ENCODE results near the gene TMEM271.

The TMEM271 gene

DNA sequence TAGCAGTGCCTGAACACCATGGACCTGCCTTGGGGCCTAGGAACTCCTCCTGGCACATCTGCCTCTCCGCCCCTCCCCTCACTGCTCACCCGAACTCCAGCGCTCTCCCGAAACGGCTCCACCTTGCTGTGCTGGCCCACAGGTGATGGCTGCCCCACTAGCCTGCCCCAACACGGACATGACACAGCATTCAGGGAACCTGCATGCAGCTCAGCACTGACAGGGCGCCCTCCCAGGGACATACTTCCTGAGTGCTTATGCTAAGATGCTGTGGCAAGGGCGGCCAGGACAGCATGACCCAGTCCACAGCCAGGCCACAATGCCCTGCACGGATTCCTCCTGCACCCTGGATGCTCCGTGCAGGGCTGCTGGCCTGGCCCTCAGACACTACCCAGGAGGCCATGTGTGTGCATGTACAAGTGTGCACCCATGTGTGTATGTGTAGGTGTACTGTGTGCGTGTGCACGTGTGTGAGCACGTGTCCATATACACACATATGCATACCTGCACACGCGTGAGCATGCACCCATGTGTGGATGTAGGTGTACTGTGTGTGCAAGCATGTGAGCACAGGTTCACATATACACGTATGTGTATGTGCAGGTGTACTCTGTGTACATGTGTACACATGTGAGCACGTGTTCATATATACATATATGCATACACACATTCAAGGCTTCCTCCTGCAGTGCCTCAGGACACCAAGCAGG, 6.0 kb downstream of the TMEM271 start:
- no peaks in the 10 kb centered on the region for H3K36me3 ChIP-seq (ENCODE audit: control insufficient read depth, insufficient read depth, low read length)
- no peak overlapping the region for H4K8ac ChIP-seq (ENCODE audit: low read depth, low read length)
- no peak overlapping the region for H2AK5ac ChIP-seq (ENCODE audit: low read length)
- H2BK5ac ChIP-seq (ENCODE audit: low read length) = no peak overlapping the region
- no peaks in the 10 kb centered on the region for H3K4me1 ChIP-seq (ENCODE audit: control insufficient read depth, low read depth, low read length)
- DNase-seq = no peak
- H3K79me1 ChIP-seq (ENCODE audit: low read length) = no peaks in the 10 kb centered on the region
- no peak overlapping the region for H3K27ac ChIP-seq (ENCODE audit: low read depth, low read length)
- H3K23ac ChIP-seq (ENCODE audit: low read length) = no peak overlapping the region
- WGBS (ENCODE audit: extremely low coverage, insufficient coverage, low lambda C conversion rate) = no CpG with 5 or more reads among the region's 17 CpGs
- H3K79me2 ChIP-seq (ENCODE audit: control insufficient read depth, insufficient read depth, low read length) = no peaks in the 10 kb centered on the region
- H3K18ac ChIP-seq (ENCODE audit: low read length) = no peak overlapping the region
- H3K4ac ChIP-seq (ENCODE audit: low read depth, low read length) = no peak overlapping the region
- no peak overlapping the region for H3K4me3 ChIP-seq (ENCODE audit: low read length)
- peaks cover 20% of the 10 kb centered on the region for H3K27me3 ChIP-seq (ENCODE audit: insufficient read depth, low read length, poor library complexity)
- no peak overlapping the region for H3K9ac ChIP-seq (ENCODE audit: low read length)
- H2BK15ac ChIP-seq (replicated peaks; ENCODE audit: low read depth) = no peak overlapping the region
- H2BK120ac ChIP-seq (ENCODE audit: low read depth, low read length) = no peak overlapping the region
- no peak overlapping the region for H3K56ac ChIP-seq (ENCODE audit: low read length)
- H4K5ac ChIP-seq (ENCODE audit: low read length) = no peak overlapping the region
- H3K4me2 ChIP-seq (ENCODE audit: low read length) = no peak overlapping the region

DNA sequence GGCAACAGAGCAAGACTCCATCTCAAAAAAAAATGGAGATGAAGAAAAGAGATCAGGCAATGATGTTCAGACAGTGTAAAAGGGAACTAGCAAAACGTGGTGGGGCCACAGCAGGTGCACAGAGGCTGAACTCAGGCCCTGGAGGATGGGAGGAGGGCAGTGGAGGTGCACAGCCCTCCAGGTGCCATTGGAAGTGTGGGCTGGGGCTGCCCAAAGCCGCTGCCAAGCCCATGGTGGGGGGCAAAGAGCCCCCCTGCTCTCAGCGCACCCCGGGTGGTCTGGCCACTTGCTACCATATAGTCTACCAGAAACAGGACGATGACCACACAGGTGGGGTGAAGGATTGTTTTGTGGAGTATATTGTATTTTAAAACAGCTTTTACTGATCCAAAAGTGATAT, 7.1 kb downstream of the TMEM271 start:
- Histone ChIP-seq H3K18ac (ENCODE audit: low read length) (no peak overlapping the region), H2BK5ac (ENCODE audit: low read length) (no peak overlapping the region)
- WGBS (ENCODE audit: extremely low coverage, insufficient coverage, low lambda C conversion rate) = no CpG with 5 or more reads among the region's 5 CpGs

DNA sequence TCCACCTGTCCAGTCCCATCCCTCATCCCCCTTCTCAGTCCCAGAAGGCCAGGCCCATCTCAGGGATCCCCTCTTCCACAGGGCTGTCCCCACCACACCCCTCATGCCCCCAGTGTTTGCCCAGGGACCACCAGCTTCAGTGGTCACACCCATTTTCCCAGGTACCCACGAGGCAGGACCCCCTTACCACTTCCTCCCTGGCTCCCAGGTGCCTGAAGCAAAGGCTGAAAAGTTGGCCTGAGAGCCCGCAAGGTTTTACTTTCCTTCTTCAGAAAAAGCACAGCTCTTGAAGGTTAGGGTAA, 7.8 kb downstream of the TMEM271 start:
- Histone ChIP-seq H3K4me1 (ENCODE audit: control insufficient read depth, low read depth, low read length) (no peaks in the 10 kb centered on the region), H3K36me3 (ENCODE audit: control insufficient read depth, insufficient read depth, low read length) (no peaks in the 10 kb centered on the region), H3K4ac (ENCODE audit: low read depth, low read length) (no peak overlapping the region), H3K27me3 (ENCODE audit: insufficient read depth, low read length, poor library complexity) (peaks cover 7% of the 10 kb centered on the region), H2BK5ac (ENCODE audit: low read length) (no peak overlapping the region), H3K79me2 (ENCODE audit: control insufficient read depth, insufficient read depth, low read length) (no peaks in the 10 kb centered on the region), H3K27ac (ENCODE audit: low read depth, low read length) (no peak overlapping the region), H4K8ac (ENCODE audit: low read depth, low read length) (no peak overlapping the region), H2BK120ac (ENCODE audit: low read depth, low read length) (no peak overlapping the region), H2AK5ac (ENCODE audit: low read length) (no peak overlapping the region), H3K56ac (ENCODE audit: low read length) (no peak overlapping the region), H3K4me3 (ENCODE audit: low read length) (no peak overlapping the region), H3K79me1 (ENCODE audit: low read length) (no peaks in the 10 kb centered on the region), H3K4me2 (ENCODE audit: low read length) (no peak overlapping the region), H3K23ac (ENCODE audit: low read length) (no peak overlapping the region), H4K5ac (ENCODE audit: low read length) (no peak overlapping the region), H3K18ac (ENCODE audit: low read length) (no peak overlapping the region), H2BK15ac (replicated peaks; ENCODE audit: low read depth) (no peak overlapping the region), H3K9ac (ENCODE audit: low read length) (no peak overlapping the region)
- WGBS (ENCODE audit: extremely low coverage, insufficient coverage, low lambda C conversion rate) = no CpG with 5 or more reads among the region's 2 CpGs
- DNase-seq = no peak

More for the DNA sequence above, 7.1 kb downstream of the TMEM271 start:
- no peaks in the 10 kb centered on the region for H3K36me3 ChIP-seq (ENCODE audit: control insufficient read depth, insufficient read depth, low read length)
- no peak overlapping the region for H2BK120ac ChIP-seq (ENCODE audit: low read depth, low read length)
- no peaks in the 10 kb centered on the region for H3K4me1 ChIP-seq (ENCODE audit: control insufficient read depth, low read depth, low read length)
- no peak overlapping the region for H3K23ac ChIP-seq (ENCODE audit: low read length)
- H2BK15ac ChIP-seq (replicated peaks; ENCODE audit: low read depth) = no peak overlapping the region
- H3K27ac ChIP-seq (ENCODE audit: low read depth, low read length) = no peak overlapping the region
- H4K5ac ChIP-seq (ENCODE audit: low read length) = no peak overlapping the region
- H3K27me3 ChIP-seq (ENCODE audit: insufficient read depth, low read length, poor library complexity) = peaks cover 11% of the 10 kb centered on the region
- DNase-seq = no peak
- no peak overlapping the region for H2AK5ac ChIP-seq (ENCODE audit: low read length)
- no peak overlapping the region for H3K56ac ChIP-seq (ENCODE audit: low read length)
- H3K4ac ChIP-seq (ENCODE audit: low read depth, low read length) = no peak overlapping the region
- no peak overlapping the region for H3K4me3 ChIP-seq (ENCODE audit: low read length)
- H3K79me2 ChIP-seq (ENCODE audit: control insufficient read depth, insufficient read depth, low read length) = no peaks in the 10 kb centered on the region
- H3K9ac ChIP-seq (ENCODE audit: low read length) = no peak overlapping the region
- H4K8ac ChIP-seq (ENCODE audit: low read depth, low read length) = no peak overlapping the region
- H3K79me1 ChIP-seq (ENCODE audit: low read length) = no peaks in the 10 kb centered on the region
- no peak overlapping the region for H3K4me2 ChIP-seq (ENCODE audit: low read length)

DNA sequence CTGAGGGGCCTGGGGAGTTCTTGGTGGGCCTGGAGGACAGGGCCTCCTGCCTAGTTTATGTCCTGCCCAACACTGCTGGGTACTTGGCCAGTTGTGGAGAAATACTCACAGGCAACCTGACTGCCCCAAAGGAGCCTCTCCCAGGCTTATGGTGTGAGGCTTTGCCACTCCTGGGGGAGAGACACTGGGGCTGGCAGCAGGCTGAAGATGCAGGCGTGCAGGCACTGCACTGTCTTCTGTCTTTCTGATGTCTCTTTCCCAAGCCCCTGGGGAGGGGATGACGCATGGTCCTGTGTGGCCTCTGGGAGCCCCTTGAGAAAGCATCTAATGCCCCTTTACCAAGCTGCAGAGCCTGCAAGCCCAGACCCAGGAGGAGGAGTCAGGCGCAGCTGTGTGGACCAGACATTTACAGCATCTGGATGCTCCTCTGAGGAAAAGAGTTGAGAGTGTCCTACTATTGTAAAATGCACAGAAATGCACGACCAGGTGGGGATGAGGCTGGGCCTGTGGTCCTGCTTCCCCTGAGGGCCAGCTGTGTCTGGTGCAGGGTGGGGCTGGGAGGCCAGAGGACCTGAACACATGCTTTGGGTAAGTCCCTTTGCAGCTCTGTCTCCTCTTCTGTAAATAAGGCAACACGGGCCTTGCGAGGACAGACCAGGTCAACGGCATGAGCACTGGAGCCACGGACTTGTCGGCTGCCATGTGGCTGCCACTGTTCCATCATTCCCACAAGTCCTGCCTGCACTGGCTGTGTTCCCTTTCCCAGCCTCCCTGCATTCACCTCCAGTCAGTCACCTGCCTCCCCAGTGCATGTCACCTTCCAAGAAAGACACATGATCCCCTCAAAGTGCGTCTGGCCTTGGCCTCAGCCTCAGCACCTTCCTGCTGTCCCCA, 8.4 kb downstream of the TMEM271 start:
- H3K4me2 ChIP-seq (ENCODE audit: low read length) = no peak overlapping the region
- no peak overlapping the region for H2BK120ac ChIP-seq (ENCODE audit: low read depth, low read length)
- H3K18ac ChIP-seq (ENCODE audit: low read length) = no peak overlapping the region
- H3K27ac ChIP-seq (ENCODE audit: low read depth, low read length) = no peak overlapping the region
- no CpG with 5 or more reads among the region's 10 CpGs for WGBS (ENCODE audit: extremely low coverage, insufficient coverage, low lambda C conversion rate)
- peaks cover under 1% of the 10 kb centered on the region for H3K27me3 ChIP-seq (ENCODE audit: insufficient read depth, low read length, poor library complexity)
- H3K4me1 ChIP-seq (ENCODE audit: control insufficient read depth, low read depth, low read length) = no peaks in the 10 kb centered on the region
- no peak overlapping the region for H3K9ac ChIP-seq (ENCODE audit: low read length)
- no peaks in the 10 kb centered on the region for H3K79me2 ChIP-seq (ENCODE audit: control insufficient read depth, insufficient read depth, low read length)
- DNase-seq = no peak
- H2BK15ac ChIP-seq (replicated peaks; ENCODE audit: low read depth) = no peak overlapping the region
- no peak overlapping the region for H4K8ac ChIP-seq (ENCODE audit: low read depth, low read length)
- no peak overlapping the region for H2BK5ac ChIP-seq (ENCODE audit: low read length)
- H3K4me3 ChIP-seq (ENCODE audit: low read length) = no peak overlapping the region
- H3K79me1 ChIP-seq (ENCODE audit: low read length) = no peaks in the 10 kb centered on the region
- H3K56ac ChIP-seq (ENCODE audit: low read length) = no peak overlapping the region
- H4K5ac ChIP-seq (ENCODE audit: low read length) = no peak overlapping the region
- no peak overlapping the region for H2AK5ac ChIP-seq (ENCODE audit: low read length)
- no peak overlapping the region for H3K23ac ChIP-seq (ENCODE audit: low read length)
- no peak overlapping the region for H3K4ac ChIP-seq (ENCODE audit: low read depth, low read length)
- H3K36me3 ChIP-seq (ENCODE audit: control insufficient read depth, insufficient read depth, low read length) = no peaks in the 10 kb centered on the region

DNA sequence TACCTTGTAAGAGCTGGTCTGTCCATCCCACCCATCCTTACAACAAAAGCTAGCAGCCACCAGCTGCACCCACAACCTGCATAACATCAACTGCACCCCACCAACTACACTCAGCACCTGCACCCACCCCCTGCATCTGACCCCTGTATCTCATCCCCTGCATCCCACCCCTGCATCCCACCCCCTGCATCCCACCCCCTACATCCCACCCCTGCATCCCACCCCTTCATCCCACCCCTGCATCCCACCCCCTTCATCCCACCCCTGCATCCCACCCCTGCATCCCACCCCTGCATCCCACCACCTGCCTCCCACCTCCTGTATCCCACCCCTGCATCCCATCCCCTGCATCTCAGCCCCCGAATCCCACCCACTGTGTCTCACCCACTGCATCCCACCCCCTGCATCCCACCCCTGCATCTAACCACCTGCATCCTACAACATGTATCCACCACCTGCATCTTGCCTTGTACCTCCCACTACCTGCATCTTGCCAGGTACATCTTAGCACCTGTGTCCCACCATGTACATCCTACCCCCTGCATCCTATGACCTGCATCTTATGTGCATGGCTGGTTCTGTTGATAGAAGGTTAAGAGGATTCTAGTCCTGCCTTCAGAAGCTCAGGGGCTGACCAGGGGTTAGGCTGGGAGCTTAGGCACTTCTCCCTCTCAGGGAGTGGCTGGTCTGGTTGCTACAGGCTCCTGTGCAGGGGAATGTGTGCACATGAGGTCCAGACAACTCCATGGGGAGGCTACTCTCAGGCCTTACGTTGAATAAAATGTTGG, 9.4 kb downstream of the TMEM271 start:
- H2AK5ac ChIP-seq (ENCODE audit: low read length) = no peak overlapping the region
- DNase-seq = no peak
- no peak overlapping the region for H2BK120ac ChIP-seq (ENCODE audit: low read depth, low read length)
- no peaks in the 10 kb centered on the region for H3K4me1 ChIP-seq (ENCODE audit: control insufficient read depth, low read depth, low read length)
- no peak overlapping the region for H3K9ac ChIP-seq (ENCODE audit: low read length)
- H4K8ac ChIP-seq (ENCODE audit: low read depth, low read length) = no peak overlapping the region
- H3K79me1 ChIP-seq (ENCODE audit: low read length) = no peaks in the 10 kb centered on the region
- no peak overlapping the region for H3K56ac ChIP-seq (ENCODE audit: low read length)
- H2BK5ac ChIP-seq (ENCODE audit: low read length) = no peak overlapping the region
- WGBS (ENCODE audit: extremely low coverage, insufficient coverage, low lambda C conversion rate) = no CpG with 5 or more reads among the region's 2 CpGs
- H3K4ac ChIP-seq (ENCODE audit: low read depth, low read length) = no peak overlapping the region
- H3K79me2 ChIP-seq (ENCODE audit: control insufficient read depth, insufficient read depth, low read length) = no peaks in the 10 kb centered on the region
- no peak overlapping the region for H2BK15ac ChIP-seq (replicated peaks; ENCODE audit: low read depth)
- no peak overlapping the region for H3K18ac ChIP-seq (ENCODE audit: low read length)
- no peaks in the 10 kb centered on the region for H3K27me3 ChIP-seq (ENCODE audit: insufficient read depth, low read length, poor library complexity)
- no peak overlapping the region for H3K27ac ChIP-seq (ENCODE audit: low read depth, low read length)
- H3K23ac ChIP-seq (ENCODE audit: low read length) = no peak overlapping the region
- no peak overlapping the region for H3K4me3 ChIP-seq (ENCODE audit: low read length)
- H4K5ac ChIP-seq (ENCODE audit: low read length) = no peak overlapping the region
- H3K36me3 ChIP-seq (ENCODE audit: control insufficient read depth, insufficient read depth, low read length) = no peaks in the 10 kb centered on the region
- no peak overlapping the region for H3K4me2 ChIP-seq (ENCODE audit: low read length)

Measured in mesendoderm (in vitro differentiated cells).